ENCODE measurements around the gene SLC25A33.

GRCh38 chr1:9593147-9593491, 53.9 kb downstream of the SLC25A33 start:
- TF ChIP-seq, protein P1, sequence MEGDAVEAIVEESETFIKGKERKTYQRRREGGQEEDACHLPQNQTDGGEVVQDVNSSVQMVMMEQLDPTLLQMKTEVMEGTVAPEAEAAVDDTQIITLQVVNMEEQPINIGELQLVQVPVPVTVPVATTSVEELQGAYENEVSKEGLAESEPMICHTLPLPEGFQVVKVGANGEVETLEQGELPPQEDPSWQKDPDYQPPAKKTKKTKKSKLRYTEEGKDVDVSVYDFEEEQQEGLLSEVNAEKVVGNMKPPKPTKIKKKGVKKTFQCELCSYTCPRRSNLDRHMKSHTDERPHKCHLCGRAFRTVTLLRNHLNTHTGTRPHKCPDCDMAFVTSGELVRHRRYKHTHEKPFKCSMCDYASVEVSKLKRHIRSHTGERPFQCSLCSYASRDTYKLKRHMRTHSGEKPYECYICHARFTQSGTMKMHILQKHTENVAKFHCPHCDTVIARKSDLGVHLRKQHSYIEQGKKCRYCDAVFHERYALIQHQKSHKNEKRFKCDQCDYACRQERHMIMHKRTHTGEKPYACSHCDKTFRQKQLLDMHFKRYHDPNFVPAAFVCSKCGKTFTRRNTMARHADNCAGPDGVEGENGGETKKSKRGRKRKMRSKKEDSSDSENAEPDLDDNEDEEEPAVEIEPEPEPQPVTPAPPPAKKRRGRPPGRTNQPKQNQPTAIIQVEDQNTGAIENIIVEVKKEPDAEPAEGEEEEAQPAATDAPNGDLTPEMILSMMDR (optimal IDR thresholded peaks at IDR 0.05 in 1 of 3, IDR thresholded peaks at IDR 0.05 in 1 of 3, conservative IDR thresholded peaks at IDR 0.05 in 1 of 3; ENCODE audit: extremely low read depth in 1 of 3, insufficient read depth in 2 of 3, low read length in 3 of 3) = no peak
- no peak for TF ChIP-seq EZH2 (IDR thresholded peaks at IDR 0.05; ENCODE audit: low read length)
